GM23338 (cell line): ENCODE data around the gene CBX8.

Experiments
- CREB1 ChIP-seq: fragments of 250-450 bp; sonication (Bioruptor Pico); IDR thresholded peaks from 2 replicates; pipeline ENCODE4 v1.5.0; 2020; ENCODE audit warnings: low read depth, mild to moderate bottlenecking, moderate library complexity
- CTCF ChIP-seq, 2 experiments: fragments of 200-600 bp in 1 of 2; sonication (generic) in 1 of 2; conservative IDR thresholded peaks; 2 replicates each; pipeline versions ENCODE4 v1.5.1 to v1.6.1; 2016 to 2017; ENCODE audit warnings: antibody characterized with exemption in 2 of 2, low read depth in 2 of 2, mild to moderate bottlenecking in 2 of 2, moderate library complexity in 1 of 2
- EZH2 ChIP-seq: fragments of 200-600 bp; sonication (generic); IDR thresholded peaks from one replicate; pipeline ENCODE4 v1.8.0; 2017; ENCODE audit warnings: antibody characterized with exemption, mild to moderate bottlenecking, low read depth; ENCODE audit not compliant: unreplicated experiment
- EZH2phosphoT487 ChIP-seq: fragments of 200-600 bp; sonication (generic); IDR thresholded peaks from one replicate; pipeline ENCODE4 v1.8.1; 2018; ENCODE audit warnings: antibody characterized with exemption; ENCODE audit not compliant: unreplicated experiment
- JUNB ChIP-seq: IDR thresholded peaks from one replicate; pipeline ENCODE4 v1.6.1; 2016; ENCODE audit warnings: antibody characterized with exemption; ENCODE audit not compliant: unreplicated experiment
- NANOG ChIP-seq: IDR thresholded peaks from 2 replicates; pipeline ENCODE4 v1.6.1; 2016; ENCODE audit warnings: antibody characterized with exemption, borderline replicate concordance
- POLR2AphosphoS5 ChIP-seq: IDR thresholded peaks from 2 replicates; pipeline ENCODE4 v1.6.1; 2016; ENCODE audit warnings: antibody characterized with exemption, low read depth
- STAT1 ChIP-seq: IDR thresholded peaks from one replicate; pipeline ENCODE4 v1.6.1; 2016; ENCODE audit warnings: antibody characterized with exemption; ENCODE audit not compliant: unreplicated experiment
- ZNF114 ChIP-seq: fragments of 250-450 bp; sonication (Bioruptor Pico); IDR thresholded peaks from 2 replicates; pipeline ENCODE4 v1.5.0; 2020; ENCODE audit warnings: mild to moderate bottlenecking, moderate library complexity
- ZNF331 ChIP-seq: fragments of 250-450 bp; sonication (Bioruptor Pico); IDR thresholded peaks from 2 replicates; pipeline ENCODE4 v1.5.0; 2020; ENCODE audit warnings: low read depth, mild to moderate bottlenecking, moderate library complexity
- ZNF462 ChIP-seq: fragments of 250-450 bp; sonication (Bioruptor Pico); IDR thresholded peaks from 2 replicates; pipeline ENCODE4 v1.5.0; 2020; ENCODE audit warnings: mild to moderate bottlenecking, moderate library complexity
- TF ChIP-seq, protein P1 (sequence below): IDR thresholded peaks from one replicate; pipeline ENCODE4 v1.6.1; 2018; ENCODE audit warnings: antibody characterized with exemption; ENCODE audit not compliant: unreplicated experiment
- TF ChIP-seq, protein P2 (sequence below): IDR thresholded peaks from 2 replicates; pipeline ENCODE4 v1.6.1; 2016; ENCODE audit warnings: antibody characterized with exemption

DNA sequence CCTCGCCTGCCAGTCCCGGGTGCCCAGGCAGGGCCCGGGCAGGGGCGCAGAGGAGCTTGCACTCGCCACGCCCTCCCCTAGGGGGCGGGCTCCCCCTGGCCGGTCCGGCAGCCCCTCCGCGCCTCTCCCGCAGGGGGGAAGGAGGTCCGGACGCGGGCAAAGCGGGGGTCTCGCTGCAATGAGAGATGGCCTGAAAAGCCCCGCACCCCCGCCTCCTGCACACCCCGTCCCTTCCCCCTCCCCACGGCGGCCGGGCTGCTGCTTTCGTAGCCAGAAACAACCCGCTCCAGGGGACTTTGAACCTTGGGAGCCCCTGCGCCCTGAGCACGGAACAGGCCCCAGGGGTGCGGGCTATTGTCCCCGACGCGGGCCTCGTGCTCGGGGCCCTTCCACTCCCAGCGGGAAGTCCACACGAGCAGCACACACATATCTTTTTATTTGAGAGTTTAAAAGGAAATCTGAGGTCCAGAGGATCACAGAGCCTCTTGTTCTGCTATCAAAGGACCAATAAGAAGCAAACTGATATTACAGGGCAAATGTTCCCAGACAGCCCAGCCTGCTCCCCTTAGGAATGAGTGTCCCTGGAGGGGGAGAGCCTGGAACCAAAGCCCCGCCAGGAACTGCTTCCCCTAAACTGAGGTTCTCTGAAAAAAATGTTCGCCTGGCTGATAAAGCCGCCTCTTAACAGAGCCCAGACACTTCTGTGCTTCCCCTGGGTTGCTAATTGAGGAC is 48.2 kb upstream of the CBX8 start:
- peak; percentile 51 to 78 for TF ChIP-seq CTCF (conservative IDR thresholded peaks at IDR 0.05; ENCODE audit: low read depth in 2 of 2)
- no peak for TF ChIP-seq POLR2AphosphoS5
- TF ChIP-seq, protein P1, sequence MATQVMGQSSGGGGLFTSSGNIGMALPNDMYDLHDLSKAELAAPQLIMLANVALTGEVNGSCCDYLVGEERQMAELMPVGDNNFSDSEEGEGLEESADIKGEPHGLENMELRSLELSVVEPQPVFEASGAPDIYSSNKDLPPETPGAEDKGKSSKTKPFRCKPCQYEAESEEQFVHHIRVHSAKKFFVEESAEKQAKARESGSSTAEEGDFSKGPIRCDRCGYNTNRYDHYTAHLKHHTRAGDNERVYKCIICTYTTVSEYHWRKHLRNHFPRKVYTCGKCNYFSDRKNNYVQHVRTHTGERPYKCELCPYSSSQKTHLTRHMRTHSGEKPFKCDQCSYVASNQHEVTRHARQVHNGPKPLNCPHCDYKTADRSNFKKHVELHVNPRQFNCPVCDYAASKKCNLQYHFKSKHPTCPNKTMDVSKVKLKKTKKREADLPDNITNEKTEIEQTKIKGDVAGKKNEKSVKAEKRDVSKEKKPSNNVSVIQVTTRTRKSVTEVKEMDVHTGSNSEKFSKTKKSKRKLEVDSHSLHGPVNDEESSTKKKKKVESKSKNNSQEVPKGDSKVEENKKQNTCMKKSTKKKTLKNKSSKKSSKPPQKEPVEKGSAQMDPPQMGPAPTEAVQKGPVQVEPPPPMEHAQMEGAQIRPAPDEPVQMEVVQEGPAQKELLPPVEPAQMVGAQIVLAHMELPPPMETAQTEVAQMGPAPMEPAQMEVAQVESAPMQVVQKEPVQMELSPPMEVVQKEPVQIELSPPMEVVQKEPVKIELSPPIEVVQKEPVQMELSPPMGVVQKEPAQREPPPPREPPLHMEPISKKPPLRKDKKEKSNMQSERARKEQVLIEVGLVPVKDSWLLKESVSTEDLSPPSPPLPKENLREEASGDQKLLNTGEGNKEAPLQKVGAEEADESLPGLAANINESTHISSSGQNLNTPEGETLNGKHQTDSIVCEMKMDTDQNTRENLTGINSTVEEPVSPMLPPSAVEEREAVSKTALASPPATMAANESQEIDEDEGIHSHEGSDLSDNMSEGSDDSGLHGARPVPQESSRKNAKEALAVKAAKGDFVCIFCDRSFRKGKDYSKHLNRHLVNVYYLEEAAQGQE = no peak
- peak; percentile 62 for TF ChIP-seq EZH2
- TF ChIP-seq EZH2phosphoT487 = no peak
- no peak for TF ChIP-seq JUNB
- TF ChIP-seq ZNF462 (CRISPR knock-in tag) = no peak
- no peak for TF ChIP-seq CREB1 (CRISPR knock-in tag)
- TF ChIP-seq, protein P2, sequence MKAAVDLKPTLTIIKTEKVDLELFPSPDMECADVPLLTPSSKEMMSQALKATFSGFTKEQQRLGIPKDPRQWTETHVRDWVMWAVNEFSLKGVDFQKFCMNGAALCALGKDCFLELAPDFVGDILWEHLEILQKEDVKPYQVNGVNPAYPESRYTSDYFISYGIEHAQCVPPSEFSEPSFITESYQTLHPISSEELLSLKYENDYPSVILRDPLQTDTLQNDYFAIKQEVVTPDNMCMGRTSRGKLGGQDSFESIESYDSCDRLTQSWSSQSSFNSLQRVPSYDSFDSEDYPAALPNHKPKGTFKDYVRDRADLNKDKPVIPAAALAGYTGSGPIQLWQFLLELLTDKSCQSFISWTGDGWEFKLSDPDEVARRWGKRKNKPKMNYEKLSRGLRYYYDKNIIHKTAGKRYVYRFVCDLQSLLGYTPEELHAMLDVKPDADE = no peak
- no peak for TF ChIP-seq ZNF114 (CRISPR knock-in tag)
- no peak for TF ChIP-seq ZNF331 (CRISPR knock-in tag)
- no peak for TF ChIP-seq NANOG
- no peak for TF ChIP-seq STAT1
